OCI-LY7 (cell line): ENCODE results near the gene TIGD4.

ENCODE experiments used
- EZH2phosphoT487 ChIP-seq: fragments of 200-600 bp; sonication (generic); IDR thresholded peaks from 2 replicates; pipeline ENCODE4 v1.6.1; 2018; ENCODE audit warnings: low read depth, borderline replicate concordance, mild to moderate bottlenecking, mixed run types, antibody characterized with exemption, low read length, moderate library complexity, mixed read lengths
- TF ChIP-seq, protein P1 (sequence below): fragments of 200-600 bp; sonication (generic); conservative IDR thresholded peaks from 2 replicates; pipeline ENCODE4 v1.5.1; 2014; ENCODE audit warnings: mild to moderate bottlenecking, antibody characterized with exemption, low read length, moderate library complexity, mixed read lengths

GRCh38 chr4:152738827-152739226 lies 40.7 kb downstream of the TIGD4 start:
- TF ChIP-seq, protein P1, sequence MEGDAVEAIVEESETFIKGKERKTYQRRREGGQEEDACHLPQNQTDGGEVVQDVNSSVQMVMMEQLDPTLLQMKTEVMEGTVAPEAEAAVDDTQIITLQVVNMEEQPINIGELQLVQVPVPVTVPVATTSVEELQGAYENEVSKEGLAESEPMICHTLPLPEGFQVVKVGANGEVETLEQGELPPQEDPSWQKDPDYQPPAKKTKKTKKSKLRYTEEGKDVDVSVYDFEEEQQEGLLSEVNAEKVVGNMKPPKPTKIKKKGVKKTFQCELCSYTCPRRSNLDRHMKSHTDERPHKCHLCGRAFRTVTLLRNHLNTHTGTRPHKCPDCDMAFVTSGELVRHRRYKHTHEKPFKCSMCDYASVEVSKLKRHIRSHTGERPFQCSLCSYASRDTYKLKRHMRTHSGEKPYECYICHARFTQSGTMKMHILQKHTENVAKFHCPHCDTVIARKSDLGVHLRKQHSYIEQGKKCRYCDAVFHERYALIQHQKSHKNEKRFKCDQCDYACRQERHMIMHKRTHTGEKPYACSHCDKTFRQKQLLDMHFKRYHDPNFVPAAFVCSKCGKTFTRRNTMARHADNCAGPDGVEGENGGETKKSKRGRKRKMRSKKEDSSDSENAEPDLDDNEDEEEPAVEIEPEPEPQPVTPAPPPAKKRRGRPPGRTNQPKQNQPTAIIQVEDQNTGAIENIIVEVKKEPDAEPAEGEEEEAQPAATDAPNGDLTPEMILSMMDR: no peak
- no peak for TF ChIP-seq EZH2phosphoT487
